Neural crest cell (in vitro differentiated cells): ENCODE data around the gene RGS8. TPM values are rescaled to one million over a fixed set of nuclear protein-coding genes. Genes with fewer than 3 reads are reported as not detected.

ENCODE experiments used
- DNase-seq: peaks from one replicate; pipeline ENCODE4 v3.0.0; 2021; ENCODE audit warnings: low read depth, mixed read lengths, low spot score
- H3K27ac Mint-ChIP-seq: one replicate; pipeline ENCODE4 v1.8.0; 2021; ENCODE audit warnings: mild to moderate bottlenecking, mixed read lengths; ENCODE audit not compliant: unreplicated experiment
- H3K27me3 Mint-ChIP-seq: 2 replicates; pipeline ENCODE4 v1.8.0; 2021; ENCODE audit warnings: low read depth, mild to moderate bottlenecking, mixed read lengths
- H3K36me3 Mint-ChIP-seq: 2 replicates; pipeline ENCODE4 v1.8.0; 2021; ENCODE audit warnings: low read depth, mild to moderate bottlenecking, mixed read lengths
- H3K4me1 Mint-ChIP-seq: 2 replicates; pipeline ENCODE4 v1.8.0; 2021; ENCODE audit warnings: mixed read lengths
- H3K4me3 Mint-ChIP-seq: one replicate; pipeline ENCODE4 v1.8.0; 2021; ENCODE audit warnings: mild to moderate bottlenecking, mixed read lengths
- H3K9me3 Mint-ChIP-seq: 2 replicates; pipeline ENCODE4 v1.8.0; 2021; ENCODE audit warnings: mixed read lengths
- CTCF ChIP-seq: fragments of 200-600 bp; sonication (generic); conservative IDR thresholded peaks from 2 replicates; pipeline ENCODE4 v1.5.0; 2021; ENCODE audit warnings: antibody characterized with exemption, mild to moderate bottlenecking
- total RNA-seq: library from RNA; stranded (reverse); gene quantifications from 2 replicates; pipeline ENCODE4 v1.2.1, GENCODE V29; 2021

Gene RGS8
- total RNA-seq, 1 donor from 2014 or later = 1.8 TPM

DNA sequence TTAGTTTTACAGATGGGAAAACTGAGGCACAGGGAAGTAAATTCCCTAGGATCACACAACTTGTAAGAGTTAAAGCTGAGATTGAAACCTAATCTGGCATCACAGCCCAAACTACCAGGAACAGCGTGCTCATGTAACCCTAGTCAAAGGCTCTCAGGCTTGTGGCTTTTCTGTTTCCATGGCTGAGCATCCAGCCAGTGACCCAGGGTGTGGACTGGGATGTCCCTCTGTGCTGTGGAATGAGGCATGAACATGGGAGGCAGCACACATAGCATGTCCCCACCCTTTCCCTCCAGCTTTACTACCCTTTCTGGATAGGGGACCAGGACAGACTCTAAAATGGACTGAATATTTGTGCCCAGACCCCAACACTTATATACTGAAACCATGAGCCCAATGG lies 45.1 kb downstream of the RGS8 start:
- DNase-seq = no peak
- H3K4me1 Mint-ChIP-seq = peaks cover 24% of the 10 kb centered on the region
- H3K27ac Mint-ChIP-seq = no peak overlapping the region
- no peaks in the 10 kb centered on the region for H3K9me3 Mint-ChIP-seq
- TF ChIP-seq CTCF = no peak
- no peak overlapping the region for H3K4me3 Mint-ChIP-seq
- no peaks in the 10 kb centered on the region for H3K36me3 Mint-ChIP-seq
- H3K27me3 Mint-ChIP-seq = no peaks in the 10 kb centered on the region

DNA sequence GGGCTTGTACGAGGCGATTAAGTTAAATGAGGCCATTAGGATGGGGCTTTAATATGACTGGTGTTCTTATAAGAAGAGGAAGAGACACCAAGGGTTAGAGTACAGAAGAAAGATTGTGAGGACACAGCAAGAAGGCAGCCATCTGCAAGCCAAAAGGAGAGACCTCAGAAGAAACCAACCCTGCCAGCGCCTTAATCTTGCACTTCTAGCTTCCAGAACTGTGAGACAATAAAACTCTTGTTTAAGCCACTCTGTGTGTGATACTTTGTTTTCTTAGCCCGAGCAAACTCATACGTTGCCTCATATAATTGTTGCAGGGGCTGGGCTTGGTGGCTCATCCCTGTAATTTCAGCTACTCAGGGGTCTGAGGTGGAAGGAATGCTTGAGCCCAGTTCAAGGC lies 46.6 kb downstream of the RGS8 start:
- Mint-ChIP-seq H3K27me3 (no peaks in the 10 kb centered on the region), H3K9me3 (no peaks in the 10 kb centered on the region), H3K4me1 (peaks cover 38% of the 10 kb centered on the region), H3K27ac (no peak overlapping the region), H3K4me3 (no peak overlapping the region), H3K36me3 (no peaks in the 10 kb centered on the region)
- TF ChIP-seq CTCF = no peak
- DNase-seq = no peak

DNA sequence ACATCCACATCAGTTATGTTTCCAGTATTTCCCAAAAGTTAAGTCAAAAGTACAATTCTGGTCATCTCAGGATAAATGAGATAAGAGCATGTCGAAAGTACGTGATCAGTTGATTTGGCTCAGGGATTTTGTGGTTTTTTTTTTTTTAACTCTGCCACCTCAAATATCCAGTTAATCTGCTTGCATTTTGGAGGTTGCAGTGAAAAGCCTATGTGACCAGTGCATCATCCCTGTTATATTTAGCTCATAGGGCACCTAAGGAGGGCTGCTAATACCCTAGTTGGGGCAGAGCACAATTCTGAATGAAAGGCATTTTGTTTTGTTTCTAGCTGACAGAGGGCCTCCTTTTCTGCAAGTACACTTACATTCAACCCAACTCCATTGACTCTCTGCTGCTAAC lies 48.5 kb downstream of the RGS8 start:
- no peak for DNase-seq
- Mint-ChIP-seq H3K9me3 (no peaks in the 10 kb centered on the region), H3K27me3 (no peaks in the 10 kb centered on the region), H3K4me3 (no peak overlapping the region), H3K4me1 (peaks cover 50% of the 10 kb centered on the region), H3K27ac (no peak overlapping the region), H3K36me3 (no peaks in the 10 kb centered on the region)
- TF ChIP-seq CTCF = no peak

Other genes starting within 250 kb of the RGS8 start
- not detected in 2 replicates for gene RGSL1, start 234.4 kb downstream of the RGS8 start, total RNA-seq
- 3.3 and 3.4 TPM in 2 replicates for gene RNASEL, start 95.3 kb downstream of the RGS8 start, total RNA-seq
- gene RGS16, start 80.2 kb downstream of the RGS8 start, total RNA-seq = 5.8 and 6.4 TPM in 2 replicates
- gene NPL, start 105.2 kb upstream of the RGS8 start, total RNA-seq = 9.1 and 12.7 TPM in 2 replicates
- 404 and 426 TPM in 2 replicates for gene DHX9, start 154.8 kb upstream of the RGS8 start, total RNA-seq